ENCODE measurements around the gene CTDSP1.

DNA sequence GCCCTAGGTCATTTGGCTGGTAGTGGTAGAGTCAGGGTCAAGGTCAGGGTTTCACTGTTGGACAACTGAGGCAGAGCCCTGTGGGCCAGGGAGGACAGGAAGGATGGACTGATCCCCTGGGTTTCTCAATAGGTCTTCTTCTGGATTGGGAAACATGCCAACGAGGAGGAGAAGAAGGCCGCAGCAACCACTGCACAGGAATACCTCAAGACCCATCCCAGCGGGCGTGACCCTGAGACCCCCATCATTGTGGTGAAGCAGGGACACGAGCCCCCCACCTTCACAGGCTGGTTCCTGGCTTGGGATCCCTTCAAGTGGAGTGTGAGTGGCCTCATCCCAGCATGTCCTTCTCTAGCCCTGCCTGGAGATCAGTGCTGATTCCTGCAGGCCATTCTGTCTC, 37.3 kb downstream of the CTDSP1 start:
- no peak for TF ChIP-seq POLR2A (IDR thresholded peaks at IDR 0.05)
- TF ChIP-seq, protein P1, sequence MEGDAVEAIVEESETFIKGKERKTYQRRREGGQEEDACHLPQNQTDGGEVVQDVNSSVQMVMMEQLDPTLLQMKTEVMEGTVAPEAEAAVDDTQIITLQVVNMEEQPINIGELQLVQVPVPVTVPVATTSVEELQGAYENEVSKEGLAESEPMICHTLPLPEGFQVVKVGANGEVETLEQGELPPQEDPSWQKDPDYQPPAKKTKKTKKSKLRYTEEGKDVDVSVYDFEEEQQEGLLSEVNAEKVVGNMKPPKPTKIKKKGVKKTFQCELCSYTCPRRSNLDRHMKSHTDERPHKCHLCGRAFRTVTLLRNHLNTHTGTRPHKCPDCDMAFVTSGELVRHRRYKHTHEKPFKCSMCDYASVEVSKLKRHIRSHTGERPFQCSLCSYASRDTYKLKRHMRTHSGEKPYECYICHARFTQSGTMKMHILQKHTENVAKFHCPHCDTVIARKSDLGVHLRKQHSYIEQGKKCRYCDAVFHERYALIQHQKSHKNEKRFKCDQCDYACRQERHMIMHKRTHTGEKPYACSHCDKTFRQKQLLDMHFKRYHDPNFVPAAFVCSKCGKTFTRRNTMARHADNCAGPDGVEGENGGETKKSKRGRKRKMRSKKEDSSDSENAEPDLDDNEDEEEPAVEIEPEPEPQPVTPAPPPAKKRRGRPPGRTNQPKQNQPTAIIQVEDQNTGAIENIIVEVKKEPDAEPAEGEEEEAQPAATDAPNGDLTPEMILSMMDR (IDR thresholded peaks at IDR 0.05) = no peak
